HG02981 (cell line): ENCODE results near the gene KRTAP3-1.

Source experiments
- ATAC-seq: cut with Tn5 transposase; IDR thresholded peaks from one replicate; pipeline ENCODE4 v1.9.1; 2021; ENCODE audit warnings: mild to moderate bottlenecking, moderate library complexity; ENCODE audit not compliant: unreplicated experiment

KRTAP3-1 gene

GRCh38 chr17:40980596-40980995 is 28.3 kb downstream of the KRTAP3-1 start:
- ATAC-seq: no peak

GRCh38 chr17:40980117-40980516 is 28.8 kb downstream of the KRTAP3-1 start:
- ATAC-seq: no peak

- no peak for ATAC-seq
Observed at GRCh38 chr17:40978575-40979151, 30.3 kb downstream of the KRTAP3-1 start.

- ATAC-seq: no peak
Observed at GRCh38 chr17:40975516-40975915, 33.4 kb downstream of the KRTAP3-1 start.

GRCh38 chr17:40974366-40974765 is 34.6 kb downstream of the KRTAP3-1 start:
- no peak for ATAC-seq

GRCh38 chr17:40967582-40967981 is 41.3 kb downstream of the KRTAP3-1 start:
- no peak for ATAC-seq

GRCh38 chr17:40966848-40967247 is 42.1 kb downstream of the KRTAP3-1 start, which contains the start of gene KRT39:
TSS of gene KRT39 (minus strand) at chr17:40966948. CDS start at chr17:40966856, 92 bp downstream.
- no peak for ATAC-seq

- ATAC-seq: no peak
Observed at GRCh38 chr17:40963838-40964237, 45.1 kb downstream of the KRTAP3-1 start.

- no peak for ATAC-seq
Observed at GRCh38 chr17:40962059-40962561, 46.8 kb downstream of the KRTAP3-1 start.

- ATAC-seq: no peak
Observed at GRCh38 chr17:40961591-40961990, 47.3 kb downstream of the KRTAP3-1 start.

- no peak for ATAC-seq
Observed at GRCh38 chr17:40960144-40960543, 48.8 kb downstream of the KRTAP3-1 start.
